BJ (cell line): ENCODE data around the gene KLHDC7B. TPM values are rescaled to one million over a fixed set of nuclear protein-coding genes. Genes with fewer than 3 reads are reported as not detected.
"Not testable (repeated sequence)": the region's sequence is repeated elsewhere in the genome, so short reads cannot be mapped to it uniquely, and the experiment has no call there.

Experiments
- CTCF ChIA-PET: fragments of 350-600 bp; formaldehyde crosslinking; extraction: SDS; loops from one replicate; lab custom pipeline; 2021; ENCODE audit warnings: antibody characterized with exemption, inconsistent platforms; lab: Yijun Ruan, JAX
- POLR2A ChIA-PET: fragments of 300-600 bp; sonication (Branson Sonifier 250); formaldehyde crosslinking; extraction: SDS; loops from one replicate; lab custom pipeline; 2021; ENCODE audit warnings: antibody characterized with exemption; lab: Charles Lee
- DNase-seq: peaks from one replicate; pipeline ENCODE4 v3.0.0-alpha.2; 2011; ENCODE audit warnings: low read depth
- H3K27me3 ChIP-seq: 2 replicates; pipeline ENCODE4 v1.6.0; 2011; ENCODE audit warnings: low read length; ENCODE audit not compliant: control insufficient read depth, insufficient read depth
- H3K36me3 ChIP-seq: 2 replicates; pipeline ENCODE4 v1.5.1; 2011; ENCODE audit warnings: low read length; ENCODE audit not compliant: control insufficient read depth, insufficient read depth
- H3K4me3 ChIP-seq: 2 replicates; pipeline ENCODE4 v1.5.1; 2011; ENCODE audit warnings: low read depth, mild to moderate bottlenecking, control low read depth, low read length
- polyA plus RNA-seq: library from polyadenylated mRNA; depleted of rRNA; stranded (reverse); fragments of >200 nt; gene quantifications from 2 replicates; pipeline ENCODE4 v1.2.3, GENCODE V29; 2011
- TF ChIP-seq, protein P1 (sequence below): IDR thresholded peaks from 2 replicates; pipeline ENCODE4 v1.5.1; 2011; ENCODE audit warnings: low read depth, mild to moderate bottlenecking, control low read depth, inconsistent platforms, low read length, moderate library complexity; ENCODE audit not compliant: insufficient read depth

Gene KLHDC7B
- polyA plus RNA-seq, 1 experiment: 0.34 TPM

DNA sequence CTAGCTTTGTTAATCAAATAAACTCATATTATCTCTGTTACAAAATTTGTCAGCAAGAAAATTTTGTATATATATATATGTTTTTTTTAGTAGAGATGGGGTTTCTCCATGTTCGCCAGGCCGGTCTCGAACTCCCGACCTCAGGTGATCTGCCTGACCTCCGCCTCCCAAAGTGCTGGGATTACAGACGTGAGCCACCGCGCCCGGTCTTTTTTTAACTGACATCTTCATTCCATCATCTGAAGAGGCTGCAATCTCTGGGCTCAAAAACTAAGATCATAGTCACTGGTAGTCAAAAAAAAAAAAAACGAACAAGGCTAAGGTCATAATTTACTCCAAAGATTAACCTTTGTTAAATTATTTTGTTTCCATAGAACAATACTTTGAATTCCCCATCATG lies 5.3 kb upstream of the KLHDC7B start:
- DNase-seq: no peak
- Histone ChIP-seq H3K4me3 (no peak overlapping the region), H3K27me3 (peaks cover 4% of the 10 kb centered on the region), H3K36me3 (no peaks in the 10 kb centered on the region)
- TF ChIP-seq, protein P1, sequence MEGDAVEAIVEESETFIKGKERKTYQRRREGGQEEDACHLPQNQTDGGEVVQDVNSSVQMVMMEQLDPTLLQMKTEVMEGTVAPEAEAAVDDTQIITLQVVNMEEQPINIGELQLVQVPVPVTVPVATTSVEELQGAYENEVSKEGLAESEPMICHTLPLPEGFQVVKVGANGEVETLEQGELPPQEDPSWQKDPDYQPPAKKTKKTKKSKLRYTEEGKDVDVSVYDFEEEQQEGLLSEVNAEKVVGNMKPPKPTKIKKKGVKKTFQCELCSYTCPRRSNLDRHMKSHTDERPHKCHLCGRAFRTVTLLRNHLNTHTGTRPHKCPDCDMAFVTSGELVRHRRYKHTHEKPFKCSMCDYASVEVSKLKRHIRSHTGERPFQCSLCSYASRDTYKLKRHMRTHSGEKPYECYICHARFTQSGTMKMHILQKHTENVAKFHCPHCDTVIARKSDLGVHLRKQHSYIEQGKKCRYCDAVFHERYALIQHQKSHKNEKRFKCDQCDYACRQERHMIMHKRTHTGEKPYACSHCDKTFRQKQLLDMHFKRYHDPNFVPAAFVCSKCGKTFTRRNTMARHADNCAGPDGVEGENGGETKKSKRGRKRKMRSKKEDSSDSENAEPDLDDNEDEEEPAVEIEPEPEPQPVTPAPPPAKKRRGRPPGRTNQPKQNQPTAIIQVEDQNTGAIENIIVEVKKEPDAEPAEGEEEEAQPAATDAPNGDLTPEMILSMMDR: no peak
- CTCF ChIA-PET: interaction anchor here (0.6 to 3.2 kb wide), 9 partner anchors 8 to 80 kb away, joined by 3 to 15 read pairs (median 4); partner anchors contain the start of genes CPT1B, SCO2 and SYCE3
- POLR2A ChIA-PET: interaction anchor here (0.6 kb wide), 1 partner anchor 9 kb away, joined by 6 read pairs; no protein-coding TSS in a partner anchor

DNA sequence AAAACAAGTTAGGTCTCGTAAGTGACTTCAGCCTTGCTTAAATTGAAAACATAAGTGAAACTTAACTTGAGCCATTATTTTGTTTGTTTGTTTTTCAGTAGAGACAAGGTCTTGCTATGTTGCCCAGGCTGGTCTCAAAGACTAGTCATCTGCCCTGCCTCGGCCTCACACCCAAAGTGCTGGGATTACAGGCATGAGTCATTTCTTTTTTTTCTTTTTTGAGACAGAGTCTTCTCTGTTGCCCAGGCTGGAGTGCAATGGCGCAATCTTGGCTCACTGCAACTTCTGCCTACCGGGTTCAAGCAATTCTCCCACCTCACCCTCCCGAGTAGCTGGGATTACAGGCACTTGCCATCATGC lies 4.1 kb upstream of the KLHDC7B start:
- DNase-seq: peak; percentile 87
- POLR2A ChIA-PET, H3K36me3 ChIP-seq, H3K4me3 ChIP-seq: not testable (repeated sequence)
- CTCF ChIA-PET: interaction anchor here (0.9 to 3.2 kb wide), 4 partner anchors 16 to 24 kb away, joined by 3 to 15 read pairs (median 8); partner anchors contain the start of genes SCO2 and SYCE3
- peaks cover 13% of the 10 kb centered on the region for H3K27me3 ChIP-seq

DNA sequence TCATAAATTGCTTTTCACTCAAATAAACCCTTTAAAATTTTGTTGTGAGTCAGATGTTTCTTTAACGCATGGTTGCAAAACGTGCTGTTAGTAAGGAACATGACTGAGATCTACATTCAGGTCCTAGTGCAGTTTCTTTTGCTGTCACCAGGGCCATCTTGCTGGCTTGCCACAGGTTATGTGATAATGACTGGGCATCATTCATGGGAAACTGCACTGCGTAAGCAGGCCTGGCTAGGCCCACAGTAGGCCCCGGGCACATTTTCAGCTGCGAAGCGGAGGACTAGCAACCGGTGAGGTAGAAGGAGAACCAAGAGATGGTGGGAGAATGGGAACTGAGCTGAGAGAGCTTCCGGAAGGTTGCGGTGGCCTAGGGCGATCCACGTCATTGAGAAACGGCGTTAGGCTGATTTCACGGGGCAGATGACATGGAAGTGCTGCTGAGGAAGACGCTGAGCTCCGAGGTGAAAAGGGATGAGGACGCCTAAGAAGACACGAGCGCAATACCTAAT lies 3.2 kb upstream of the KLHDC7B start:
- TF ChIP-seq, protein P1: no peak
- CTCF ChIA-PET: interaction anchor here (0.9 to 3.2 kb wide), 4 partner anchors 15 to 23 kb away, joined by 3 to 15 read pairs (median 4); partner anchors contain the start of gene SYCE3
- POLR2A ChIA-PET: no interaction called here
- H3K27me3 ChIP-seq: peaks cover 15% of the 10 kb centered on the region
- H3K4me3 ChIP-seq: no peak overlapping the region
- no peak for DNase-seq
- no peaks in the 10 kb centered on the region for H3K36me3 ChIP-seq

DNA sequence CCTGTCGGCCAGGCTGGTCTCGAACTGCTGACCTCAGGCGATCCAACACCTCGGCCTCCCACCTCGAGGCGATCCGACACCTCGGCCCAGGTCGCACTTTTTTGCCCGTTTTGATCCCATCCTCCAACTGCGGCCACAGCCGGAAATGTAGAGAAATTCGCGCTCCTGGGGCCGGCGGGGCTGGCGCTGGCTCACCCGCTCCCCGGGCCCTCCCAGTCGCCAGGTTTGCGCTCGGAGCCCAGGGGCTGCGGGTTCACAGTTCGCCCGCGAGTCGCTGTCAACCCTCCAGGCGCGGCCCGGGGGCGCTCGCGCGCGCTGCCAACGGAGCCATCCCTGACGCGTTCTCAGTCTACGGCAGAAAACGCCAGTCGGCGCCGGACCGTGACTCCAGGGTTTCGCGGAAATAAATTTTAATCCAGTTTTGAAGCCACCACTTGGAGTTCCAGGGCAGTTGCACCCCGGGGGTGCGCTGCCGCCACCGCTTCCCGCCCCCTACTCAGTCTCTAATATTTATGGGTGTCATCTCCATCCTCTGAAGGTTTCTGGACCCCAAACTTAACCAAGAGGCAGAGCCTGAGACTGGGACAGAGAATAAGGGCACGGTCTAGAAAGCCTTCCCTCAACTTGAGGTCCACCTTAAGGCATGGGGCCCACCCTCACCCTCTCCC lies 1.5 kb upstream of the KLHDC7B start:
- CTCF ChIA-PET: interaction anchor here (1.7 to 1.8 kb wide), 2 partner anchors 11 to 77 kb away, joined by 4 to 7 read pairs; no protein-coding TSS in a partner anchor
- no peak for DNase-seq
- H3K4me3 ChIP-seq: peak overlapping the region; percentile 18

DNA sequence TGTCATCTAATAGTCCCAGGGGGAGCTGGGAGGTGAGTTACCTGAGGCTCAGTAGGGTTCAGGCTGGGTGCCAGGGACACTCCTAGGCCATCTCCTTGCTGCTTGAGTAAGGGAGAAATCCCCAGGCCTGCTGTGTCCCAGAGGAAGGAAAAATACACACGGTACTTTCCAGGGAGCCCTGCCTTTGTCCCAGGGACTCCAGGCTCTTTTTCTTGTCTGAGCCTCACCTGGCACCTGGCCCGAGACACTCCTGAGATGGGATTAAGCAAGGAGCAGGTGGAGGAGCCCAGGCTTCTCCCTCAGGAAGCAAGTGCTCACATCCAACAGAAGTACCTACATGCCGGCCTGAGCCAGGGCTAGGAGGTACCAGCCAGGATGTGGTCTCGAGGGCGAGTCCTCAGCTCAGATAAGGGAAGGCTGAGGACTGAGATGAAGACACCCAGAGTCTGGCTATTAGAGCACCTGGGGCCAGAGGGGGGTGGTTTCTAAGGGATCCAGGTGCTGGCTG lies 899 bp upstream of the KLHDC7B start:
- H3K36me3 ChIP-seq: no peaks in the 10 kb centered on the region
- no peak for DNase-seq
- TF ChIP-seq, protein P1: no peak
- H3K27me3 ChIP-seq: peaks cover 29% of the 10 kb centered on the region
- ChIA-PET CTCF (interaction anchor here (1.0 to 1.8 kb wide), 4 partner anchors 11 to 76 kb away, joined by 3 to 17 read pairs (median 6); partner anchors contain the start of gene SYCE3), POLR2A (interaction anchor here (1.0 kb wide), 1 partner anchor 19 kb away, joined by 3 read pairs; the partner anchor contains the start of gene SCO2)
- H3K4me3 ChIP-seq: no peak overlapping the region

More for the DNA sequence above, 1.5 kb upstream of the KLHDC7B start:
- Histone ChIP-seq H3K27me3 (peaks cover 26% of the 10 kb centered on the region), H3K36me3 (no peaks in the 10 kb centered on the region)
- TF ChIP-seq, protein P1: peak; percentile 68
- POLR2A ChIA-PET: no interaction called here
